Stimulated activated CD4-positive, alpha-beta T cell treated with anti-CD3 and anti-CD28 coated beads, Interleukin-4, amount 100 ng/mL, for 4 hours (primary cell): ENCODE data around the gene ITGAE.
"Not testable (repeated sequence)": the region's sequence is repeated elsewhere in the genome, so short reads cannot be mapped to it uniquely, and the experiment has no call there.

ENCODE experiments used
- DNase-seq, 2 experiments: peaks; one replicate each; pipeline ENCODE4 v3.0.0-alpha.2; 2020

ITGAE gene, protein sequence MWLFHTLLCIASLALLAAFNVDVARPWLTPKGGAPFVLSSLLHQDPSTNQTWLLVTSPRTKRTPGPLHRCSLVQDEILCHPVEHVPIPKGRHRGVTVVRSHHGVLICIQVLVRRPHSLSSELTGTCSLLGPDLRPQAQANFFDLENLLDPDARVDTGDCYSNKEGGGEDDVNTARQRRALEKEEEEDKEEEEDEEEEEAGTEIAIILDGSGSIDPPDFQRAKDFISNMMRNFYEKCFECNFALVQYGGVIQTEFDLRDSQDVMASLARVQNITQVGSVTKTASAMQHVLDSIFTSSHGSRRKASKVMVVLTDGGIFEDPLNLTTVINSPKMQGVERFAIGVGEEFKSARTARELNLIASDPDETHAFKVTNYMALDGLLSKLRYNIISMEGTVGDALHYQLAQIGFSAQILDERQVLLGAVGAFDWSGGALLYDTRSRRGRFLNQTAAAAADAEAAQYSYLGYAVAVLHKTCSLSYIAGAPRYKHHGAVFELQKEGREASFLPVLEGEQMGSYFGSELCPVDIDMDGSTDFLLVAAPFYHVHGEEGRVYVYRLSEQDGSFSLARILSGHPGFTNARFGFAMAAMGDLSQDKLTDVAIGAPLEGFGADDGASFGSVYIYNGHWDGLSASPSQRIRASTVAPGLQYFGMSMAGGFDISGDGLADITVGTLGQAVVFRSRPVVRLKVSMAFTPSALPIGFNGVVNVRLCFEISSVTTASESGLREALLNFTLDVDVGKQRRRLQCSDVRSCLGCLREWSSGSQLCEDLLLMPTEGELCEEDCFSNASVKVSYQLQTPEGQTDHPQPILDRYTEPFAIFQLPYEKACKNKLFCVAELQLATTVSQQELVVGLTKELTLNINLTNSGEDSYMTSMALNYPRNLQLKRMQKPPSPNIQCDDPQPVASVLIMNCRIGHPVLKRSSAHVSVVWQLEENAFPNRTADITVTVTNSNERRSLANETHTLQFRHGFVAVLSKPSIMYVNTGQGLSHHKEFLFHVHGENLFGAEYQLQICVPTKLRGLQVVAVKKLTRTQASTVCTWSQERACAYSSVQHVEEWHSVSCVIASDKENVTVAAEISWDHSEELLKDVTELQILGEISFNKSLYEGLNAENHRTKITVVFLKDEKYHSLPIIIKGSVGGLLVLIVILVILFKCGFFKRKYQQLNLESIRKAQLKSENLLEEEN

DNA sequence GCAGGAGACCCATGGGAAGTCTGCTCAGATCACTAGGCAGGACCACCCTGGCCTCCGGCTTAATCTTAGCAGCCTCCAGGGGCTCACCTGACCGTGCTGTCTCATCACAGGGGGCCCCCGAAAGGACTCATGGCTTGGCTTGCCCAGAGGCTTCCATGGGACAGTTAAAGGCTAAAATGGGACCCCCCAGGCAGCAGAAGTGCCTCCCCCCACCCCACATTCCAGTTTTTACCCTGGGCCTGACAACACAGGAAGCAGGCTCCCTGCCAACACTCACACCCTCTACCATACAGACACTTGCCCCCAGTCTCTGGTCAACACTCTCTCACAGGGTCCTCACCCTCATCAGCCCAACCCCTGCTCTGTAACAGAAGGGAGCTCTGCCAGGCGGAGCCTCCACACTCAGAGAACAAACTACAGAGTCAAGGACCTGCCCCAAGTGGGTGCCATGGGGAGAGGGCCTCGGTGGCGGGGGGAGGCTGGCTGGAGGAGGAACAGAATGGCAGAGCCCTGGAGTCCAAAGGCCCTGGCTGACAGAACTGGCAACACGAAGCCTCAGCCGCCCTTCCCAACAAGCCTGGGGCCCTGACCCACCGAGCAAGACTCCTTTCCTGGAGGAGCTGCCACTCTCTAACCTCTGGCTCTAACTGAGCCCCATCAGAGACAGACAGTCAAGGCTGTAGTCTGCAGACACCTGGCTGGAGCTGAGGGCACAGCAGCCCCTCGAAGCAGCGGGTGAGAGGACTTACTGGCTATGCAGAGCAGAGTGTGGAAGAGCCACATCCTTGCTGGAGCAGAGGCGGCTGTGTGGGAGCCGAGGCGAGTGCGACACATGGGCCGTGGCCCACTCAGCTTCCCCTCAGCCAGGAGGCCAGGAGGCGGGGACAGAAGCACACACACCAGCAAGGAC is at the start of gene ITGAE:
Gene ITGAE (minus strand): TSS at position 827 of the 910 bp plus-strand sequence. CDS start 44 bp downstream, at position 783.
- no peak for DNase-seq

DNA sequence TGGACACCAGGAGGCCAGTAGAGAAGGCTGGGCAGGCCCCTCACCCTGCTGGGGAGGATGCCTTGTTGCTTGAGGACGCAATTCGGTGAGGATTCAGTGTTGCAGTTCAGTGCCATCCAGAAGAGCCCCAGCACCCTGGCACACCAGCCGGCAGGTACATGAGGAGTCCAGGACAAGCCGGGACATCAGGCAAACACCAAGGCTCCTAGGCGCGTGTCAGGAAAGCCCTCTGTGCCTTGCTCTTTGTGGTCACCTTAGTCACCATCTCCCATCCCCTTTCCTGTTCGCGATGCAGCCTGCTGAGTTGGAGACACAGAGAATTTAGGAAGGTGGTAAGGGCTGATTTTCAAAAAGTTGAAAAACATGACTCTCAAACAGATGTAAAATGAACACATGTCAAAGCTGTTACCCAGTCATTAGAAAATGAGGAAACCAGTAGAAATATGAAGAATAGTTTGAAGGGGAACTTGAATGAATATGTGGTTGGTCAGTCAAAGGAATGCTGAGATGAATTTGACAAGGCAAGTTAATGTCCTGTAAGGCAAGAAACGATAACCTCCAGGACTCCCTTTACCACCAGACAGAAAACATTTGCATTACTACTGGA is 47.3 kb upstream of the ITGAE start:
- no peak for DNase-seq

DNA sequence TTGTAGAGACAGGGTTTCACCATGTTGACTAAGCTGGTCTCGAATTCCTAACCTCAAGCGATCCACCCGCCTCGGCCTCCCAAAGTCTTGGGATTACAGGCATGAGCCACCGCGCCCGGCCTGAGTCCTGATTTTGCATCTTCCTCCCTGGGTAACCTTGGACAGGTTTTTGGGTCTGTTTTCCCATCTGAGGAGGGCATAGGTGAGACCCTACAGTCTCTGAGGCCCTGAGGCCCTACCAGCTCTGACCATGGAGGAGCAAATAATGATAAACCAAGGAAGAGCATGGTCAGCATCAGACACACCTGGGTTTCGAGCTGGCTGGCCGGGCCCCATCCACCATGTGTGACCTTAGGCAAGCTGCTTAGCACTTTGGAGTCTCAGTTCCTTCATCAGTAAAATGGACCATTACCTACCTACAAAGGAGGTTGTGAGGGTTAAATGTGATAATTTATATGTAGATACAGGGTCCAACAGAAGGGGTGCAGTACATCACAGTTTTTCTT is 46.2 kb upstream of the ITGAE start:
- DNase-seq = no peak

DNA sequence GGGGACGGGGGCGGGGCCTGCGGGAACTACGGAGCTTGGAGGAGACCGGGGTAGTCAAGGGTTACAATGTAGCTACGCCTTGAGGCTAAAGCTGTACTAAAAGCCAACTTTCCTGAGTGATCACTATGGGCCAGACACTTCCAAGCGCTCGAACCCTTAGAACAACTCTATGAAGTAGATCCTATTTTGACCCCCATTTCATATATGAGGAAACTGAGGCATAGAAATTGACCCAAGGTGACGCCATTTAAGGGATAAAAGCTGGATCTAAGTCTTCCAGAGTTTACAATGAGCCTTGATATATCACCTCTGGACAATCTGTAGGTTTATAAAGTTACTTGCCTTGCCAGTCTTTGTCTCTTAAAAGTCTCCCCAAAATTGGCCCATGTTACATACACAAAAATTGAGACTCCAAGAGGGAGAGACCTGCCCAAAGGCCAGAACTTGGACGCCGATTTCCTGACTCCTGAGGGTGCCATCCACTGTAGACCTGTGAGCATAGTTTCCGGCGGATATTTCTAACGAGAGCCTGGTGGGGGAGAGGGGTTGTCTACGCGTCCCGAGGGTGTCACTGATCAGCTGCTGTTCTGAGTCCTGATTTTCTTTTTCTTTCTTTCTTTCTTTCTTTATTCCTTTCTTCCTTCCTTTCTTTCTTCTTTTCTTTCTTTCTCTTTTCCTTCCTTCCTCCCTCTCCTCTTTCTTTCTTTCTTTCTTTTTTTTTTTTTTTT is 45.6 kb upstream of the ITGAE start:
- DNase-seq = no peak

DNA sequence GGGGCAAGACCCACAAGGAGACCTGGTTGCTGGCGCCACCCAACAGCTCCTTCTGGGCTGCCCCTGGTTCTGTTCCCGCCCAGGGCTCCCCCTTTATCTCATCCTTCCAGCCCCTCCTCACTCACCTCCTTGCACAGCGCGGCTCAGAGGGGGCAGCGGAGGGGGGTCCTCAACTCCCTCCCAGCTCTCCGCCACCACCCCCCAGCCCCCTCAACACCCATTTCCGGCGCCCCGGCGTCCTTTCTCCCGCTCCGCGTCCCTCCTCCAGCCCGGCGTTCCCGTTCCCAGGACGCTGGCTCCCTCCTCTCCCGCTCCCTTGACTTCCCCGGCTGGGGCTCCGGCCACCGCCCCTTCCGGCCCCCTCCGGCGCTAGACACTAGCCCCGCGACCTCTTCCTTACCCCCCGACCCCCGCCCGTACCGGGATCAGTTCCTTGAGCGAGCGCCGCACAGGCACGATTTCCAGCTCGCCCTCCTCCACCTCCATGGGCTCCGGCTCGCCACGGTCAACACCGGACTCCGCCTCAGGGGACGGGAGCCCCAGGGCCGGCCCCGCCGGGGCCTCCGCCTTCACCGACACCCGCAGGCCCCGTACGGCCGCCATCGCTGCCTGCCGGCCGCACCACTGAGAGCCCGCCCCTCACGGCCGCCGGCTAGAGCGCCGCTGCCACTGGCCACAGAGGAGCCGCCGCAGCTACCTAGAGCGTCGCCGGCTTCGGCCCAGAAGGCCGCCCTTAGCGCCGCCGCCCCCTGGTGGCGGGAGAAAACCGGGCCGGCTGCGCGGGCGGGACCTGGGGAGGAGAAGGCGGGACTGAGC is 44.8 kb upstream of the ITGAE start, which contains the start of gene NCBP3:
Gene NCBP3 (minus strand): TSS at position 626 of the 816 bp plus-strand sequence. CDS start 23 bp downstream, at position 603.
- DNase-seq = peak; percentile 90 to 94

DNA sequence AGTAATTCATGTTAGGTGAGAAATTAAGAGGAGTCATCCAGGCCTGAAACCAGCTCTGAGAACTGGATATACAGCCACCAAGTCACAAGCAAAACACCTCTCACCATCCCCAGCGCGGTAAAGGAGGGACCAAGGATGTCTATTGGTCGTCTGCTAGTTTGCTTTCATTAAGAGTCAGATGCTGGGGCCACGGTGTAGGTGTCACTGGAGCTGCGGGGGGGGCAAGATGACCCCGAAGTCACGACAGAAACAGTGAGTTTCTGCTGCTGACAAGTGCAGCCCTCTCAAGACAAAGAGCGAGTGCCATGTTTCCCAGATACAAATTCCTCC is 44.3 kb upstream of the ITGAE start:
- peak; percentile 15 to 17 for DNase-seq

DNA sequence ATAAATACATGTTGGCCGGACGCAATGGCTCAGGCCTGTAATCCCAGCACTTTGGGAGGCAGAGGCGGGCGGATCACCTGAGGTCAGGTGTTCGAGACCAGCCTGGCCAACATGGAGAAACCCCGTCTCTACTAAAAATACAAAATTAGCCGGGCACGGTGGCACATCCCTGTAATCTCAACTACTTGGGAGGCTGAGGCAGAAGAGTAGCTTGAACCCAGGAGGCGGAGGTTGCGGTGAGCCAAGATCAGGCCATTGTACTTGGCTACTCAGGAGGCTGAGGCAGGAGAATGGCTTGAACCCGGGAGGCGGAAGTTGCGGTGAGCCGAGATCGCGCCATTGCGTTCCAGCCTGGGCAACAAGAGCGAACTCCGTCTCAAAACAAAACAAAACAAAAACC is 43.6 kb upstream of the ITGAE start:
- DNase-seq = not testable (repeated sequence)

DNA sequence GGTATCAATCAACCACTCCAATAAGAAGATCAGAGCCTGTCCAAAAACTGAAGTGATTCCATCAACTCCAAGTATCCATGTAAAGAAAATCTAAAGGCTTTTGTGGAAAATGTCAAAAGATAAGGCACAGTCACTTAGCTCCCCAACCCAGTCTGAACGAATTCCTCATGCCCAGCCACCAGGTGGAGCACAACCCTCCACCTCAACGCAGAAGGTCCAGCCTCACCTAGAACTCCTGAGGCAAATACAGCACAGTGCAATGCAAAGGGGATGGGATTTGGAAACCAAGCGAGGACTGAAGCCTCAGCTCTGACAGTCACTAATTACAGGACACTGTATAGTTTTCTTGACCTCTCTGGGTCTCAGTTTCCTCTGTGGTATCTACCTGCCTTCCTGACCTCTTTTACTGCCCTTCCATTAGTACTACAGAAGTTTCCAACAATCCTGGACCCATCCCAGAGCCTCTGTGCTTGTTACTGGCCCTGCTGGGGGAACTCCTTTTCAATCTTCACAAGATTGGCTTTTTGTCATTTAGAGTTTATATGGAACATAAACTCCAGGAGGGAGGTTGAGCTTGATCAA is 43.0 kb upstream of the ITGAE start:
- peak; percentile 40 to 42 for DNase-seq

DNA sequence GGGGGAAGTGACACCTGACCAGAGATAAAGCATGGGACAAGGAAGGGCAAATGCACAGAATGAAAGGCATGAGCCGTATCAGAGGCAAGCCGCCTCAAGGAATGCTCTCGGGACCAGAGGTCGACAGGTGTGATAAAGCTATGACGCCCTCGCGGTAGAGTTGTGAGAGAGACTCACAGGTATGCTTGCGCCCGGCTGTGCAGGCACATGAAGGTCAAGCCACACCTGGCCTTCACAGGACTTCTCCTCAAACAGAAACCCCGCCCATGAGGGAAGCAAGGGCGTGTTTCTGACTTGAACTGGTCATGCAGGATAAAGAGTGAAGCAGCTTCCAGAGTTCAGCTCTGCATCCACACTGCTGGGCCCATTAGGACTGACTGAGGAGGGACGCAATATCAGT is 37.2 kb upstream of the ITGAE start:
- DNase-seq = no peak

DNA sequence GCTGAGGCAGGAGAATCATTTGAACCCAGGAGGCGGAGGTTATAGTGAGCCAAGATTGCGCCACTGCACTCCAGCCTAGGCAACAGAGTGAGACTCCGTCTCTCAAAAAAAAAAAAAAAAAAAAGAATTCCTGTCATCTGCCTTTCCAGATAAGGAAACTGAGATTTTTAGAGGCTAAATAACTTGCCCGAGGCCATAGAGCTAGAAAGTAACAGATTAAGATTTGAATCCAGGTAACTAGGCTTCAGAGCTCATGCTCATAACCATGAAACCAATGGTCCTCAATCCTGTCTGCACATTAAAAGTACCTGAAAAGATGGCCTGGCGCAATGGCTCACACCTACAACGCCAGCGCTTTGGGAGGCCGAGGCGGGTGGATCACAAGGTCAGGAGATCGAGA is 35.6 kb upstream of the ITGAE start:
- DNase-seq = no peak

DNA sequence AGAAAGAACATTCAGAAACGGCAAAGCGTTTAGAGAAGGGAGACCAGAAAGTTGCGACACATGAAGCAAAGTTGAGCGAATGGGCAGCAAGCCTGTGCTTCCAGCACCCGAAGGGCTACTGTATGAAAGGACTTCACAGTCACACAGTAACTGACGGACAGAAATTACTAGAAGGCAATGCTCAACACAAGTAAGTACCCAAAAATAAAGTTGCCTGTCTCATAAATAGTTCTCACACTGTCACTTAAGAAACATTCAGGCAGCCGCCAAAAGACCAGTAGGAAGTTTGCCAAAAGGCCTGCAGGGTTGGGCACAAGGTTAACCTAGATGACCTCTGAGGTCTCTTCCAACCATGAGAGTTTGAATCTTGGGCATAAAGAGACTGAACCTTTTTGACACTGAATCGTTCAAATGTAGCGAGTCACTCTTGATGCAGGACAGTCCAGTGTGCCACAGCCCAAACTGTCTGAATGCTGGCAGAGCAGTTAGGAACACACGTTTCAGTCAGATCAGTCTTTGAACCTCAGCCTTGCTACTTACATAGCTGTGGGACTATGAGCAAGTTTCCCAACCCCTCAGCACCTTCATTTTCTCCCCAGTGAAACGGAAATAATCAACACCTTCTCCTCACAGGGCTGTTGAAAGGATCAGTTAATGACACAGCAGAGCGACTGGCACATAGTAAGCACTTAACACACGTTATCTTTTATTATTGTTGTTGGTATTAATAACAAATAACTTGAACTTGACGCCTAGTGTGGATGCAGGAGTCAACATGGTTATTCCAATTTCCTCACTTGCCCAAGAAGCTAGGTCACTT is 34.6 kb upstream of the ITGAE start:
- DNase-seq = no peak

DNA sequence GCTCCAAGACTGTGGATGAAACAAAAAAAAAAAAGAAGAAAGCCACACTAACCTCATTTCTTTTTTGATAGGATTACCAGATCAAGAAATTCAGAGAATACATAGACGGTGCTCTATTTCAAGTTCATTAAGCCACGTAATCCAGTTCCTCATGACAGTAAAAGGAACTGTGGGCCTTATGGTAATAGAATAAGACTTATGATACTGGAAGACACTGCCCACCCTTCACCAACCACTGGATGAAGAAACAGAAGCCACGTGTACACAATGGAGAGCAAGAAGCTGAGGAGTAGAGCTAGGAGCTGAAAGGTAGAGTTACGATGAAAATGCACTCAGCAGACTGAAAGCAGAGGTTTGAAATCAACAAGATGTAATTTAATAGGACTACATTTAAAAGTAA is 33.8 kb upstream of the ITGAE start:
- no peak for DNase-seq

DNA sequence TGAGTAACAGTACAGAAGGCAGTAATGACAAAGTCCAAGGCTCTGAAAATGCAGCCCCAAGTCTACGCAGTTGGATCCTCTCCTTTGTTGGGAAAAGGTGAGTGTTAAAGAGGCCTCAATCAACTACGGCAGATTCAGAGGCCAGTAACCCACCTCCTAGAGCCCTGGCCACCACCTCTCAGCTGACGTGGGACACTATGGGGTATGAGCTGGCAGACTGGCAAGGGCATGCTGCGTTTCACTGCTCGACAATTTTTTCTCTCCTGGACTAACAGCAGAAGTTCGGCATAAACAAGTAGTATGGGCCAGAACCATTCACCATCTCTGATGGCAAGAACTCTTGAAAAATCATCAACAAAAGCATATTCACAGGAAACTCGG is 27.9 kb upstream of the ITGAE start:
- no peak for DNase-seq

DNA sequence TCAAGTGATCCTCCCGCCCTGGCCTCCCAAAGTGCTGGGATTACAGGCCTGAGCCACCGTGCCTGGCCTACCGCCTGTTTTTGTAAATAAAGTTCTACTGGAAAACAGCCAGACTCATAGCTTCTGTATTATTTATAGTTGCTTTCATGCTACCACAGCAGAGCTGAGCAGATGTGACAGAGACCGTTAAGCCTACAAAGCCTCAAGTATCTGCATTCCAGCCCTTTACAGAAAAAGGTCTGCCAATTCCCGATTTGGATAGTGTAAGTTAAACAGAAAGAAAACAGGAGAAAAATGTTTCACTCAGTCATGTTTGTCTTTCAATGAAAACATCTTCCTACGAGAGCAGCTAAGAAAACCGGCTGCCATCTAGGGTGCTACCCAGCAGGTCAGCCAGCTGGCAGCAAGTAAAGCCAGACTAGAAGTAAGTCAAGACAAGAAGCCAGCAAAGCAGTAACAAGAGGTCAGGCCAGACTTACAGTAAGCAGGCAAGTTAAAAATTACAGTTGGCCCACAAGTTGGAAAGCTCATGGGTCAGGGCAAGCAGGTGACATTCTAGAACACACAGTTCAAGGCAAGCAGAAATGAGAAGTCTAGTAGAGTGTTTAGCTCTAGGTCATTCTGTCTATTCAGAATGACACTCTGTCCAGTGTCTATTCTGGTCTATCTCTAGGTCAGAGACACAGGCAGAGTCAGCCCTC is 27.3 kb upstream of the ITGAE start:
- DNase-seq = no peak

DNA sequence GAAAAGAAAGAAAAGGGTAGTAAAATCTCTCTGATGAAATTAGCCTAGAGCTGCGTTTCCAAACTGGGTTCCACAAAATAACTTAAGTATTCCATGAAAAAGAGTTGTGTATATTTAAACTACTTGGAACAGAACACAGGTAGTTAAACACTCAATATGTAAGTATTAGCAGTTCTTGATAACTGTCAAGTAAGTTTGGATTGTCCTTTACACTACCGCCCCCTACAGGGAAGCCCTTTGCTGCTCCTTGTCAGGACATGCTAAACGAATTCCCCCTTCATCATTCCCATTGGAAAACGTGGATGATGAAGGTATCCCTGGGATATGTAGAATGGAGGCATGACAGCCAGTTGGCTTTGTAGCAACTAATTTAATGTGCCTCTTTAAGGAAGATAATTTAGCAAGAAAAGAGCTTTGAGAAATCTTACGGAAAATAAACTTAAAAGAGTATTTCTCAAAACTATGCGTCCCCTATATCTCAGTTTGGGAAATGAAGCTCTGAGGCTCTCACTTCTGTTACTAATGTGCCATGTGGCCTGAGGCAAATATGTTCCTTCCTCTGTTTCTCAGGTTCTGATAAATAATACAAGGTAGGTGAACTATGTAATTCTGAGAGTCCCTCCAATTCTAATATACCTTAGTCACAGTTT is 26.3 kb upstream of the ITGAE start:
- peak; percentile 50 to 57 for DNase-seq

DNA sequence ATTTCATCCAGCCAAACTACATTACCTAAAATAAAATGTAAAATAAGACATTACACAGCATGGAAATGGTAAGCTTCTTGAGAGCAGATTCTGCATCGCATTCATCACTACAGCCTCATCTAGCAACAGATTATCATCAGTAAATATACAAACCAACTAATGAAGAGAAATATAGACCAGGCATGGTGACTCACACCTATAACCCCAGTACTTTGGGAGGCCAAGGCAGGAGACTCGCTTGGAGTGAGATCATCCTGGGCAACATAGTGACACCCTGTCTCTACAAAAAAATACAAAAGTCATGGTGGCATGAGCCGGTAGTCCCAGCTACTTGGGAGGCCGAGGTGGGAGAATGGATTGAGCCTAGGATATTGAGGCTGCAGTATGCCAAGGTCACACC is 25.2 kb upstream of the ITGAE start:
- DNase-seq = no peak

DNA sequence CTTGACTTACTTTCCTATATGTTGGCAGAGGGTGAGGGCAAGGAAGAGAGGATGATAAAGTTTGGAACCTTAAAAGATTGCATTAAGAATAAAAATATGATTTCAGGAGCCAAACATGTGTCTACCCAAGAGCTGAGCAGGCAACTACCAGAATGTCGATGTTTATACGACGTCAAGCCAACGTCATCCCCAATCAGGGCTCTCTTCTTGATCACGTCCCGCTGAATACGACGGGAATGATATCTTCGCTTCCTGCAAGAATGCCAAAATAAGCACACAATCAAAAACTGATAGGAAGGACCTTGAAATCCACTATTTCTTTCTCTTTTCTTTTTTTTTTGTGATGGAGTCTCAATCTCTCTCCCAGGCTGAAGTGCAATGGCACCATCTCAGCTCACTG is 20.1 kb upstream of the ITGAE start:
- no peak for DNase-seq

DNA sequence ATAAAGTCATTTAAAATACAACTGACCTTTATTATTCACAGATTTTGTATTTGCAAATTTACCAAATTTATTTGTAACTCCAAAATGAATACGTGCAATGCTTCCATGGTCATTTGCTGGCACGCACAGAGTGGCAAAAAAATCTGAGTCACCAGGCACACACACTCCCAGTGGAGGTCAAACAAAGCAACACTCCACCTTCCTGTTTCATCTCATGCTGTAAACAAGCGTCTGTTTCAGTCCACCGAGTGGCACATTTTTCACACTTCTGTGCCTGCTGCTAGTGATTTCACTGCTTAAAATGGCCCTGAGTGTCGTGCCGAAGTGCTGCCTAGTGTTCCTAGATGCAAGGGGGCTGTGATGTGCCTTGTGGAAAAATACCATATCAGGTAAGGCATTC is 17.8 kb upstream of the ITGAE start:
- no peak for DNase-seq
